Measurements from ENCODE around the gene TGM2. TPM values are rescaled to one million over a fixed set of nuclear protein-coding genes. Genes with fewer than 3 reads are reported as not detected.

TGM2 gene
- total and polyA plus RNA-seq, 2 donors (not counting 3 experiments of a cell fraction or from before 2014, with no cell fraction given), result 861 to 868 TPM

DNA sequence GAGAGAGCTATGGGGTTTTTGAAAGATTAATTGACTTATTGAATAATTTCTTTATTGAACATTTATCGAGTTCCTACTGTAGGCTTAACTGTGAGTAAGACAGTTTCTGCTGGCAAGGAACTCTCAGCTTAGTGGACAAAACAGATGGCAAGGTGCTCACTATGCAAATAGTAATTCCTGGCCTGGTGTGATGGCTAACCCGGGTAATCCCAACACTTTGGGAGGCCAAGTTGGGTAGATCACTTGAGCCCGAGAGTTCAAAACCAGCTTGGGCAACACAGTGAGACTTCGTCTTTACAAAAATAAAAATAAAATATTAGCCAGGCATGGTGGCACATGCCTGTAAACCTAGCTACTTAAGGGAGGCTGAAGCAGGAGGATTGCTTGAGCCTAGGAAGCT is 13.5 kb upstream of the TGM2 start:
- Histone ChIP-seq H3K9me3 (replicated peaks; ENCODE audit: control insufficient read depth, insufficient read depth, low read length) (no peaks in the 10 kb centered on the region), H3K36me3 (ENCODE audit: control insufficient read depth in 2 of 2, extremely low read depth in 1 of 2, insufficient read depth in 2 of 2, low read length in 2 of 2) (no peaks in the 10 kb centered on the region), H3K79me2 (ENCODE audit: control insufficient read depth, insufficient read depth, low read length) (no peaks in the 10 kb centered on the region), H3K9me1 (replicated peaks; ENCODE audit: control insufficient read depth, extremely low read depth, insufficient read depth, low read length) (no peaks in the 10 kb centered on the region), H4K20me1 (replicated peaks; ENCODE audit: control insufficient read depth, extremely low read depth, insufficient read depth, low read length) (no peaks in the 10 kb centered on the region), H3K4me3 (replicated peaks in 1 of 3; ENCODE audit: insufficient read depth in 1 of 3, low read depth in 1 of 3, low read length in 3 of 3) (no peak overlapping the region), H3K9ac (replicated peaks; ENCODE audit: extremely low read depth, insufficient read depth, low read length) (no peak overlapping the region), H3K4me2 (ENCODE audit: insufficient read depth, low read length) (no peak overlapping the region), H3K27ac (ENCODE audit: insufficient read depth, low read depth, low read length) (no peak overlapping the region), H3K27me3 (ENCODE audit: control insufficient read depth in 2 of 2, insufficient read depth in 2 of 2, low read length in 2 of 2) (no peaks in the 10 kb centered on the region), H3K4me1 (ENCODE audit: control insufficient read depth, extremely low read depth, insufficient read depth, low read length) (peaks cover 3% of the 10 kb centered on the region), H2AFZ (ENCODE audit: low read depth, low read length) (no peak overlapping the region)
- TF ChIP-seq POLR2AphosphoS5 (IDR thresholded peaks at IDR 0.05; ENCODE audit: insufficient read depth, low read depth, low read length), result no peak
- no peak for TF ChIP-seq EZH2 (IDR thresholded peaks at IDR 0.05; ENCODE audit: borderline replicate concordance, low read depth, low read length, severe bottlenecking)
- TF ChIP-seq POLR2A (IDR thresholded peaks at IDR 0.05; ENCODE audit: low read depth, low read length), result no peak
- TF ChIP-seq, protein P1, sequence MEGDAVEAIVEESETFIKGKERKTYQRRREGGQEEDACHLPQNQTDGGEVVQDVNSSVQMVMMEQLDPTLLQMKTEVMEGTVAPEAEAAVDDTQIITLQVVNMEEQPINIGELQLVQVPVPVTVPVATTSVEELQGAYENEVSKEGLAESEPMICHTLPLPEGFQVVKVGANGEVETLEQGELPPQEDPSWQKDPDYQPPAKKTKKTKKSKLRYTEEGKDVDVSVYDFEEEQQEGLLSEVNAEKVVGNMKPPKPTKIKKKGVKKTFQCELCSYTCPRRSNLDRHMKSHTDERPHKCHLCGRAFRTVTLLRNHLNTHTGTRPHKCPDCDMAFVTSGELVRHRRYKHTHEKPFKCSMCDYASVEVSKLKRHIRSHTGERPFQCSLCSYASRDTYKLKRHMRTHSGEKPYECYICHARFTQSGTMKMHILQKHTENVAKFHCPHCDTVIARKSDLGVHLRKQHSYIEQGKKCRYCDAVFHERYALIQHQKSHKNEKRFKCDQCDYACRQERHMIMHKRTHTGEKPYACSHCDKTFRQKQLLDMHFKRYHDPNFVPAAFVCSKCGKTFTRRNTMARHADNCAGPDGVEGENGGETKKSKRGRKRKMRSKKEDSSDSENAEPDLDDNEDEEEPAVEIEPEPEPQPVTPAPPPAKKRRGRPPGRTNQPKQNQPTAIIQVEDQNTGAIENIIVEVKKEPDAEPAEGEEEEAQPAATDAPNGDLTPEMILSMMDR (IDR thresholded peaks at IDR 0.05; ENCODE audit: extremely low read depth in 1 of 2, insufficient read depth in 1 of 2, low read depth in 1 of 2, low read length in 2 of 2), result no peak
- no peak for TF ChIP-seq MYC (IDR thresholded peaks at IDR 0.05; ENCODE audit: low read depth, low read length)
- BruUV-seq (replicated peaks), result no TSS peak
- CTCF ChIA-PET, result interaction anchor here (1.1 to 1.5 kb wide), 2 partner anchors 12 to 121 kb away, joined by 3 to 4 read pairs; no protein-coding TSS in a partner anchor
- no peak for FAIRE-seq
- dilution Hi-C loops (cut with MboI; ENCODE audit: extremely low pct_ligation_motif_present, low sequenced_read_pairs), result no loop called here
- no peak for DNase-seq (ENCODE audit: low read depth, low spot score)
- POLR2A ChIA-PET, result no interaction called here
- intact Hi-C loops (cut with micrococcal nuclease), result no loop called here

DNA sequence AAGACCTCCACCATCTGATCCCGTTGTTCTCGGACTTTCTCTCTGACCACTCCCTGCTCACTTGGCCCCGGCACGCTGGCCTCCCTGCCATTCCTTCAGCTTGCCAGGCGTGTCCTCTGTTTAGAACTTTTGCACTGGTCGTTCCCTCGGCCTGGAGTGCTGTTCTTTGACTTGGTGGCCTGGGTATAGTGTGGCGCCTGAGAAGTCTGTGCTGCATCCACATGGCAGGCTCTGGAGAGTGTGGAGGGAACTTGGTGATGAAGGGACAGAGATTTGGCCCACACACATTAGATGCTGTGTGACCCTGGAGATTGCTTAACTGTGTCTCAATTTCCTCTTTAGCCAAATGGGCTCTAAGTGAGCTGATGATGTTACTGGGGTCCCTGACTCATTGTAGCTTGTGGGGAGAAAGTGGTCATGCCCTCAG is 13.0 kb upstream of the TGM2 start:
- Histone ChIP-seq H3K27ac (ENCODE audit: insufficient read depth, low read depth, low read length) (no peak overlapping the region), H3K9me1 (replicated peaks; ENCODE audit: control insufficient read depth, extremely low read depth, insufficient read depth, low read length) (no peaks in the 10 kb centered on the region), H4K20me1 (replicated peaks; ENCODE audit: control insufficient read depth, extremely low read depth, insufficient read depth, low read length) (no peaks in the 10 kb centered on the region), H3K4me3 (replicated peaks in 1 of 3; ENCODE audit: insufficient read depth in 1 of 3, low read depth in 1 of 3, low read length in 3 of 3) (no peak overlapping the region), H2AFZ (ENCODE audit: low read depth, low read length) (no peak overlapping the region), H3K9me3 (replicated peaks; ENCODE audit: control insufficient read depth, insufficient read depth, low read length) (no peaks in the 10 kb centered on the region), H3K4me2 (ENCODE audit: insufficient read depth, low read length) (no peak overlapping the region), H3K79me2 (ENCODE audit: control insufficient read depth, insufficient read depth, low read length) (no peaks in the 10 kb centered on the region), H3K4me1 (ENCODE audit: control insufficient read depth, extremely low read depth, insufficient read depth, low read length) (peaks cover 8% of the 10 kb centered on the region), H3K9ac (replicated peaks; ENCODE audit: extremely low read depth, insufficient read depth, low read length) (no peak overlapping the region), H3K27me3 (ENCODE audit: control insufficient read depth in 2 of 2, insufficient read depth in 2 of 2, low read length in 2 of 2) (no peaks in the 10 kb centered on the region), H3K36me3 (ENCODE audit: control insufficient read depth in 2 of 2, extremely low read depth in 1 of 2, insufficient read depth in 2 of 2, low read length in 2 of 2) (no peaks in the 10 kb centered on the region)
- TF ChIP-seq, protein P2, sequence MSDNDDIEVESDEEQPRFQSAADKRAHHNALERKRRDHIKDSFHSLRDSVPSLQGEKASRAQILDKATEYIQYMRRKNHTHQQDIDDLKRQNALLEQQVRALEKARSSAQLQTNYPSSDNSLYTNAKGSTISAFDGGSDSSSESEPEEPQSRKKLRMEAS (IDR thresholded peaks at IDR 0.05; ENCODE audit: insufficient read depth, insufficient read length), result no peak
- TF ChIP-seq MYC (IDR thresholded peaks at IDR 0.05; ENCODE audit: low read depth, low read length) (no peak), JUN (IDR thresholded peaks at IDR 0.05; ENCODE audit: borderline replicate concordance, insufficient read depth, insufficient read length, low read depth) (no peak), POLR2AphosphoS5 (IDR thresholded peaks at IDR 0.05; ENCODE audit: insufficient read depth, low read depth, low read length) (no peak), FOS (IDR thresholded peaks at IDR 0.05; ENCODE audit: borderline replicate concordance, insufficient read depth, low read length) (no peak), POLR2A (IDR thresholded peaks at IDR 0.05; ENCODE audit: low read depth, low read length) (no peak), GATA2 (IDR thresholded peaks at IDR 0.05; ENCODE audit: insufficient read depth, insufficient read length, low read depth, low read length) (no peak), EZH2 (IDR thresholded peaks at IDR 0.05; ENCODE audit: borderline replicate concordance, low read depth, low read length, severe bottlenecking) (no peak)
- TF ChIP-seq, protein P1 (IDR thresholded peaks at IDR 0.05; ENCODE audit: extremely low read depth in 1 of 2, insufficient read depth in 1 of 2, low read depth in 1 of 2, low read length in 2 of 2), result no peak
- dilution Hi-C loops (cut with MboI; ENCODE audit: extremely low pct_ligation_motif_present, low sequenced_read_pairs) (no loop called here), intact Hi-C loops (cut with micrococcal nuclease) (no loop called here)
- FAIRE-seq (no peak), DNase-seq (ENCODE audit: low read depth, low spot score) (no peak)
- ChIA-PET POLR2A (no interaction called here), CTCF (interaction anchor here (1.1 to 1.5 kb wide), 2 partner anchors 11 to 120 kb away, joined by 3 to 4 read pairs; no protein-coding TSS in a partner anchor)
- no TSS peak for BruUV-seq (replicated peaks)
